ENCODE data around the gene FNDC5.

The FNDC5 gene

GRCh38 chr1:32816676-32817158 is 54.0 kb downstream of the FNDC5 start:
- Histone ChIP-seq H3K27me3 (ENCODE audit: low read depth) (no peaks in the 10 kb centered on the region), H3K36me3 (replicated peaks) (peaks cover 38% of the 10 kb centered on the region), H3K4me1 (peaks cover 17% of the 10 kb centered on the region), H3K4me3 (peak overlapping the region; percentile 93), H3K9me3 (no peaks in the 10 kb centered on the region)
- peak; percentile 23 to 32 for DNase-seq (ENCODE audit: low spot score in 2 of 2)
- in situ Hi-C loops (cut with MboI; ENCODE audit: low sequenced_read_pairs): no loop called here

- no peak overlapping the region; the same call in 1 of the 2 replicates for H3K4me3 ChIP-seq
- peaks cover 63% of the 10 kb centered on the region for H3K36me3 ChIP-seq (replicated peaks)
- DNase-seq (ENCODE audit: low spot score in 2 of 2): no peak
- no peaks in the 10 kb centered on the region for H3K9me3 ChIP-seq
- peaks cover 15% of the 10 kb centered on the region for H3K4me1 ChIP-seq
- in situ Hi-C loops (cut with MboI; ENCODE audit: low sequenced_read_pairs): no loop called here
- no peaks in the 10 kb centered on the region for H3K27me3 ChIP-seq (ENCODE audit: low read depth)
These were observed 56.6 kb downstream of the FNDC5 start for GRCh38 chr1:32813941-32814739.
